HG03571 (cell line): ENCODE results near the gene MINK1.

Experiments
- ATAC-seq: cut with Tn5 transposase; IDR thresholded peaks from one replicate; pipeline ENCODE4 v1.9.1; 2021; ENCODE audit not compliant: unreplicated experiment

Gene MINK1

GRCh38 chr17:4810696-4811290 is 22.3 kb upstream of the MINK1 start:
- no peak for ATAC-seq

DNA sequence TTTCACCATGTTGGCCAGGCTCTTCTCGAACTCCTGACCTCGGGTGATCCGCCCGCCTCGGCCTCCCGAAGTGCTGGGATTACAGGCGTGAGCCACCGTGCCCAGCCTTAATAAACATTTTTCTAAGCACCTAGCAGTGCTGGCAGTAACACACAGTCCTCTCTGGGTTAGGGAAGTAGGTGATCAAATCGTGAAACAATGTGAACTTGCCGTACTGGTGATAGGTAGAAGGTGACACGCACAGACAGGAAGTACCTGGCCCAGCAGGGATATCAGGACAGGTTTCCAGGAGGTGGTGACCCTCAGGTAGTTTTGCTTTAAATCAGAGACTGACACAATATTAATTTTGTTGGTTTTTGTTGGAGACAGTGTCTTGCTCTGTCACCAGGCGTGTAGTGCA is 21.7 kb upstream of the MINK1 start:
- ATAC-seq, result no peak

GRCh38 chr17:4812690-4813089 is 20.4 kb upstream of the MINK1 start:
- ATAC-seq, result no peak

DNA sequence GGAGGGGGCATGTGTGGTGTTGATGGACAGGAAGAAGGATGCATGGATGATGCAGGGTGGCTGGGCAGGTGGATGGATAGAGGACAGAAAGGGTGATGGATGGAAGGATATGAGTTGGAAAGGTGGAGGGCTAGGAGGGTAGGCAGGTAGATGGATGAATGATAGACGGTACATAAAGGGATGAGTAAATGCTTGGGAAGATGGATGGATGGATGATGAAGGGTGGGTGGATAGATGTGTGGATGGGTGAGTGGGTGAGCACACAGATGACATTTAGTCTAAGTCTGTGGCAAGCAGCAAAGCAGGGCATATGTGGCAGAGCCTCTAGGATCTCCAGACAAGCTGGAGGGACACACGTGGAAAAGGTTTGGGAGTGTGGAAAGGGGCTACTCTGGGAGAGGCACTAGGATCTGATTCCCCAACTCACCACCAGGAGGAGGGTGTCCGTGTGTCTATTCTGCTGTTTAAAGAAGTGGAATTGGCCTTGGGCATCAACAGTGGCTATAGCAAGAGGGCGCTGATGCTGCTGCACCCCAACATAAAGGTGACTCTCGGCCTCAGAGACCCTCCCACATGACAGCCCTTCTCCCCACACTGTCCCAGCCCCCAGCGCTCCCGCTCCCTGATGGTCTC is 18.0 kb upstream of the MINK1 start:
- no peak for ATAC-seq

DNA sequence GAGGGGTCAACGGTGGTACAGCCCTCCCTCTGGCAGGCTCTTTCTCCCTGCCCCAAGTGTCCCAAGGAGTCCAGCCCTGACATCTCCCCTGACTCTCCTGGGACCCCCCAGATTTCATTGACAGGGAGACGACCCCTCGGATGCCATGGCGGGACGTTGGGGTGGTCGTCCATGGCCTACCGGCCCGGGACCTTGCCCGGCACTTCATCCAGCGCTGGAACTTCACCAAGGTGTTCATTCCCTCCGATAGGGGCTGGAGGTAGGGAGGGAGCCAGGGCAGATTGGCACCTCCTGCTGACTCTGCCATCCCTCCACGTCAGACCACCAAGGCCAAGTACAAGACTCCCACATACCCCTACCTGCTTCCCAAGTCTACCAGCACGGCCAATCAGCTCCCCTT is 16.3 kb upstream of the MINK1 start:
- ATAC-seq, result no peak

GRCh38 chr17:4818276-4818675 is 14.9 kb upstream of the MINK1 start:
- no peak for ATAC-seq

DNA sequence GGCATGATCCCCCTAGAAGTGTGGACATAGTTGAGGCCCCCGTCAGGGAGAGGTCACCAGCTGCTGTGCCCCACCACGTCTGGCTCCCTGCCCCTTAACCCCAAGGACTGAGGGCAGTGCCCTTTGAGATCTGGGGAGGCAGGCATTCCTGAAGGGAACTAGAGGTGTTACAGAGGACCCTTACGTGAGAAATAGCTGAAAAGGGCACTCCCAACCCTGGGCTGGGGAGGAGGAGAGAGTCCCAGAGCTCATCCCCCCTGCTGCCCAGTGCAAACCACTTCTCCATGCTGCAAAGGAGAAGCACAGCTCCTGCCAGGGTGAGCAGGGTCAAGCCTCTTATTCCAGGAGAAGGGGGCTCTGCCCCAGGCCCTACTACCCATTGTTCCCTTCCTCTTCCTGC is 10.3 kb upstream of the MINK1 start:
- ATAC-seq, result no peak

GRCh38 chr17:4823373-4824089 is 9.6 kb upstream of the MINK1 start:
- no peak for ATAC-seq

- ATAC-seq, result no peak
Observed at GRCh38 chr17:4827399-4827798, 5.7 kb upstream of the MINK1 start.

- peak; percentile 7 for ATAC-seq
Observed at GRCh38 chr17:4832829-4833177, 337 bp upstream of the MINK1 start.

- ATAC-seq, result no peak
Observed at GRCh38 chr17:4833941-4834680, 971 bp downstream of the MINK1 start.

DNA sequence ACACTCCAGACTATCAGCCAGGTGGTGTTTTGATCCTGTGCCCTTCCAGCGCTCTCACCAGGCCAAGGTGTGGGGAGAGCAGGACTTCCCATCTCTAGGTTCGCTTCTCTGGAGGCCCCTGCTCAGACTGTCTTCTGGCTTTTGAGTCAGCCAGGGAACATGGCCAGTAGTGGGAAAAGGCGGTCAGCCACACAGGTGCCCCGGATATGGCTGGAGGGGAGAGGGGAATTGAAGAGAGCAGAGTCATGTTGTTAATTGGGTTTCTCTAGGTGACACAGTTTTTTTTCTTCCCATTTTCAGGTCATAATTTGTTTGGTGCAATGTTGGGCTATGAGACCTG is 1.5 kb downstream of the MINK1 start:
- no peak for ATAC-seq

GRCh38 chr17:4836221-4836620 is 3.1 kb downstream of the MINK1 start:
- ATAC-seq, result no peak

GRCh38 chr17:4837471-4838308 is 4.5 kb downstream of the MINK1 start:
- ATAC-seq, result no peak

DNA sequence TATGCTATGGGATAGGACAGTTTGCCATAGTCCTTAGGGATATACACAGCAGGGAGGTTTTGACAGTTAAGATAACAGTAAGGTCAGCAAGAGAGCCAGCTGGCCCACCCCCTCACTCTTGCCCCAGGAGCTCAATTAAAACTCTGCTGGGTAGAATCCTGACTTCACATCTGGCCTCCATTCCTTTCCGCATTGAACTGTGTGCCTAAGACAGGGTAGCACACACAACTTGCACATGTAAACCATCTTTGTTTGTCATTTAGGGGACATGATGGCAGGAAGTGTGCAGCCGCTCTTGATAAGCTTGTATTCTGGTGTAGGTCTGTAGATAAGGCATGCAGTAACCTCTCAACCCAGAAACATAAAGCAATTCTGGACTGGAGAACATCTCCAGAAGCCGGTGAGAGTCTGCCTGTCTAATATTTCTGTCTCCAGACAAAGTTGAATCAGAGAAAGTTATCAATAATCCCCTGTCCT is 5.2 kb downstream of the MINK1 start:
- no peak for ATAC-seq

DNA sequence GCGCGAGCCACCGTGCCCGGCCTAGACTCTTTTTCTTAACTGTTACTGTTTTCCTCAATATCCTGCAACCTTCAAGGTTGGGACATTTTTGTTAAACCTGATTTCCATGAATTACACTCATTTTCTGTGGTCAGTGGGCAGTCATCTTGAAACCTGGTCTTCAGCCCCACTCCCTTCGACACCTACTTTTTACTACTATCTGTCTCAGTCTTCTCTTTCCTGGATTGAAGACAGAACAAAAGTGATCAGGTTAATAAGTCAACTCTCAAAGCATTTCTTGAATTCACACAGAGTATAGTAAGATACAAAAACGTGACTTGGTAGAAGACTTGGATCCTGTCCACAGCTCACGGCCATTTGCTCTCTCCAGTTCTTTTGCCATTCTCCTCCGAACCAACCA is 6.1 kb downstream of the MINK1 start:
- no peak for ATAC-seq

- ATAC-seq, result no peak
Observed at GRCh38 chr17:4839965-4840892, 7.1 kb downstream of the MINK1 start.

- ATAC-seq, result no peak
Observed at GRCh38 chr17:4840893-4841242, 7.7 kb downstream of the MINK1 start.

- ATAC-seq, result no peak
Observed at GRCh38 chr17:4842376-4842775, 9.2 kb downstream of the MINK1 start.
